GM12878 (cell line): Measurements from ENCODE around the gene INVS. TPM values are rescaled to one million over a fixed set of nuclear protein-coding genes. Genes with fewer than 3 reads are reported as not detected.

Experiments used
- ATAC-seq: fragments of 200-7000 bp; cut with Tn5 transposase; 3 replicates; pipeline ENCODE4 v1.9.1; 2020; ENCODE audit warnings: mild to moderate bottlenecking, moderate library complexity
- BruUV-seq: library from RNA; stranded (reverse); fragments of 400-500 nt; replicated peaks from 2 replicates; lab custom pipeline; 2021; lab: Mats Ljungman, UMichigan
- CTCF ChIA-PET: fragments of 300-600 bp; sonication (Branson Sonifier 250); formaldehyde crosslinking; extraction: SDS; loops from one replicate; lab custom pipeline; 2021; ENCODE audit warnings: inconsistent platforms; lab: Yijun Ruan, JAX
- POLR2A ChIA-PET: fragments of 350-600 bp; formaldehyde crosslinking; extraction: SDS; loops from one replicate; lab custom pipeline; 2021; ENCODE audit warnings: inconsistent platforms; lab: Charles Lee
- RAD21 ChIA-PET: fragments of 300-600 bp; sonication (Branson Sonifier 250); formaldehyde crosslinking; loops from one replicate; lab custom pipeline; 2023; ENCODE audit warnings: antibody characterized with exemption; ENCODE audit not compliant: unreplicated experiment; lab: Charles Lee
- SMC1A ChIA-PET: fragments of 300-600 bp; sonication (Branson Sonifier 250); formaldehyde crosslinking; loops from one replicate; lab custom pipeline; 2023; ENCODE audit not compliant: unreplicated experiment, uncharacterized antibody; lab: Charles Lee
- DNase-seq: peaks from one replicate; pipeline ENCODE4 v3.0.0-alpha.2; 2011; ENCODE audit warnings: low read depth, low spot score
- FAIRE-seq: peaks from 3 replicates; lab custom pipeline; 2011; peaks lifted over from hg19 to GRCh38; lab: Jason Lieb, UNC
- H2AFZ ChIP-seq: 2 replicates; pipeline ENCODE4 v1.6.0; 2011; ENCODE audit warnings: low read depth, low read length, control low read depth; ENCODE audit not compliant: control insufficient read depth
- H3K27ac ChIP-seq: 2 replicates; pipeline ENCODE4 v1.5.1; 2011; ENCODE audit warnings: control low read depth; ENCODE audit not compliant: control insufficient read depth, insufficient read depth
- H3K27me3 ChIP-seq, 2 experiments: replicated peaks in 1 of 2; 2 replicates each; pipeline versions ENCODE4 v1.6.0 to v1.6.1; 2011; ENCODE audit warnings: low read length in 1 of 2; ENCODE audit not compliant: control insufficient read depth in 2 of 2, insufficient read depth in 2 of 2
- H3K36me3 ChIP-seq, 2 experiments: 2 replicates each; pipeline ENCODE4 v1.5.1; 2011; ENCODE audit warnings: low read length in 1 of 2; ENCODE audit not compliant: control insufficient read depth in 2 of 2, insufficient read depth in 2 of 2
- H3K4me1 ChIP-seq: 2 replicates; pipeline ENCODE4 v1.6.1; 2011; ENCODE audit warnings: mild to moderate bottlenecking, low read length, moderate library complexity, mixed read lengths; ENCODE audit not compliant: control insufficient read depth, insufficient read depth
- H3K4me2 ChIP-seq: 2 replicates; pipeline ENCODE4 v1.6.0; 2011; ENCODE audit warnings: control low read depth; ENCODE audit not compliant: control insufficient read depth, insufficient read depth
- H3K4me3 ChIP-seq: fragments of 200-600 bp; sonication (generic); 2 replicates; pipeline ENCODE4 v1.5.1; 2016
- H3K79me2 ChIP-seq: 2 replicates; pipeline ENCODE4 v1.6.0; 2011; ENCODE audit warnings: low read length; ENCODE audit not compliant: control insufficient read depth, insufficient read depth
- H3K9ac ChIP-seq: 2 replicates; pipeline ENCODE4 v1.8.0; 2011; ENCODE audit warnings: low read length, control low read depth, mixed read lengths; ENCODE audit not compliant: control insufficient read depth, insufficient read depth
- H3K9me3 ChIP-seq: replicated peaks from 3 replicates; pipeline ENCODE4 v1.5.1; 2011; ENCODE audit warnings: mild to moderate bottlenecking, low read length; ENCODE audit not compliant: control insufficient read depth, insufficient read depth
- H4K20me1 ChIP-seq: 2 replicates; pipeline ENCODE4 v1.6.0; 2011; ENCODE audit not compliant: control insufficient read depth, insufficient read depth
- BHLHE40 ChIP-seq, 2 experiments: fragments of 450-650 bp in 1 of 2; IDR thresholded peaks; 2 replicates each; pipeline ENCODE4 v1.6.1; 2011 to 2017; ENCODE audit warnings: low read depth in 2 of 2, borderline replicate concordance in 1 of 2, improper control_type of control experiment in 1 of 2, low read length in 1 of 2, mild to moderate bottlenecking in 1 of 2
- CBX3 ChIP-seq: fragments of 200-600 bp; sonication (generic); IDR thresholded peaks from 2 replicates; pipeline ENCODE4 v1.6.1; 2016; ENCODE audit warnings: low read depth, borderline replicate concordance
- CEBPB ChIP-seq, 2 experiments: fragments of 150-350 bp in 1 of 2; IDR thresholded peaks; 2 replicates each; pipeline ENCODE4 v1.6.1; 2012 to 2014; ENCODE audit warnings: low read depth in 2 of 2, low read length in 2 of 2, borderline replicate concordance in 1 of 2, inconsistent platforms in 1 of 2
- CEBPZ ChIP-seq: fragments of 150-350 bp; IDR thresholded peaks from 2 replicates; pipeline ENCODE4 v1.6.1; 2016; ENCODE audit warnings: low read depth, low read length
- DPF2 ChIP-seq: fragments of 450-650 bp; IDR thresholded peaks from 2 replicates; pipeline ENCODE4 v1.6.1; 2017; ENCODE audit warnings: mild to moderate bottlenecking
- E4F1 ChIP-seq: fragments of 450-650 bp; IDR thresholded peaks from 2 replicates; pipeline ENCODE4 v1.6.1; 2018; ENCODE audit warnings: borderline replicate concordance, mild to moderate bottlenecking; ENCODE audit not compliant: partially characterized antibody
- MEF2A ChIP-seq: IDR thresholded peaks from 2 replicates; pipeline ENCODE4 v1.6.1; 2011; ENCODE audit warnings: low read depth, mild to moderate bottlenecking, low read length, moderate library complexity; ENCODE audit not compliant: insufficient read depth
- NFIC ChIP-seq: IDR thresholded peaks from 2 replicates; pipeline ENCODE4 v1.6.1; 2012; ENCODE audit warnings: low read depth, mild to moderate bottlenecking, inconsistent platforms, low read length, moderate library complexity
- RAD51 ChIP-seq: fragments of 450-650 bp; IDR thresholded peaks from 2 replicates; pipeline ENCODE4 v1.6.1; 2016; ENCODE audit warnings: moderate library complexity, mild to moderate bottlenecking, inconsistent platforms
- WRNIP1 ChIP-seq: IDR thresholded peaks from 2 replicates; pipeline ENCODE4 v1.6.1; 2011; ENCODE audit warnings: low read depth, low read length, improper control_type of control experiment, borderline replicate concordance
- WGBS: methylation state at CpG from one replicate; pipeline ENCODE4 v1.1.6; 2016; ENCODE audit warnings: low lambda C conversion rate; ENCODE audit not compliant: insufficient replicate concordance, insufficient coverage; ENCODE audit errors: missing lambda C conversion rate; 5-methylcytosine and 5-hydroxymethylcytosine counted together
- in situ Hi-C: fragments of 300-500 bp; cut with MboI; formaldehyde crosslinking; loops from 9 replicates; pipeline ENCODE4 v1.14.3; 2018; ENCODE audit warnings: mixed read lengths
- intact Hi-C: fragments of 100-400 bp; cut with micrococcal nuclease; formaldehyde crosslinking; loops from one replicate; pipeline ENCODE4 v1.14.2; 2022; ENCODE audit not compliant: unreplicated experiment
- polyA plus RNA-seq, 11 experiments: library from polyadenylated mRNA; depleted of rRNA in 4 of 11; unstranded in 6 of 11; stranded (reverse) in 5 of 11; fragments of >200 nt; fragmentation: Nextera tagmentation in 4 of 11; fragmentation: Illumina TruSeq in 1 of 11; extraction: Ambion mirVana in 4 of 11; extraction: Trizol in 1 of 11; gene quantifications; 1 replicate in 1 of 11; 2 replicates in 10 of 11; pipeline versions ENCODE4 v1.2.1 to v1.2.3, GENCODE V29; 2011 to 2016; ENCODE audit warnings: inconsistent platforms in 2 of 11, missing spikeins in 2 of 11, low read depth in 1 of 11
- total RNA-seq, 4 experiments: library from RNA; depleted of rRNA in 3 of 4; stranded (reverse); fragments of >200 nt in 3 of 4; fragmentation: Illumina TruSeq in 1 of 4; extraction: Trizol in 1 of 4; gene quantifications; 2 replicates each; pipeline versions ENCODE4 v1.2.1 to v1.2.3, GENCODE V29; 2013 to 2021
- TF ChIP-seq, protein P1 (sequence below): fragments of 450-650 bp; IDR thresholded peaks from 2 replicates; pipeline ENCODE4 v1.6.1; 2017; ENCODE audit warnings: mild to moderate bottlenecking, moderate library complexity

INVS gene
- total and polyA plus RNA-seq, 10 of the 15 experiments (the other 5 are each of a cell fraction or from before 2014, with no cell fraction given), result 0.93 to 20.8 (median 13.2) TPM

DNA sequence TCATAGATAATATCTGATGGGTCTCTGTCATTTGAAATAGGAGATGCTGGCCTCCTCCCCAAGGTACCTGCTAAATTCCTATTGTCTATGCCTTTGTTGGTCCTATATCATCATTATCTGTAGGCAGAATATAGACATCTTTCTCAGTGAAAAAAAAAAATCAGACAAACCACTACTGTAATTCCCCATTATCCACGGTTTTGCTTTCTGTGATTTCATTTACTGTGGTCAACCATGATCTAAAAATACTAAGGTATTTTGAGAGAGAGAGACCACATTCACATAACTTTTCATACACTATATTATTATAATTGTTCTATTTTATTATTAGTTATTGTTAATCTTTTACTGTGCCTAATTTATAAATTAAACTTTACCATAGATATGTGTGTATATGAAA lies 122.5 kb downstream of the INVS start:
- BruUV-seq, result no TSS peak
- H2AFZ ChIP-seq, result no peak overlapping the region
- RAD21 ChIA-PET, result interaction anchor here (0.7 to 1.5 kb wide), 4 partner anchors 245 to 1046 kb away, joined by 3 to 5 read pairs (median 3); no protein-coding TSS in a partner anchor
- no peaks in the 10 kb centered on the region for H3K27me3 ChIP-seq
- no peaks in the 10 kb centered on the region for H3K79me2 ChIP-seq
- peaks cover 20% of the 10 kb centered on the region for H3K4me1 ChIP-seq
- WGBS, result 5% methylated on average over 1 of the region's 1 CpG
- in situ Hi-C loops (loop anchor here (10.0 to 25.0 kb wide), 2 partner anchors 409 to 1037 kb away; partner anchors contain the start of gene NR4A3), intact Hi-C loops (loop anchor here (10.0 kb wide), 1 partner anchor 373 kb away; no protein-coding TSS in a partner anchor)
- H3K36me3 ChIP-seq, result peaks cover 0 to 8% of the 10 kb centered on the region in 2 experiments; a peak in 2 of 4 replicates
- H3K9me3 ChIP-seq, result no peaks in the 10 kb centered on the region
- no peak overlapping the region for H3K9ac ChIP-seq
- CTCF ChIA-PET, result interaction anchor here (0.7 to 12.2 kb wide), 7 partner anchors 14 to 1059 kb away, joined by 3 to 143 read pairs (median 6); no protein-coding TSS in a partner anchor
- FAIRE-seq (no peak), ATAC-seq (peak; percentile 17; the same call in 1 of the 3 replicates), DNase-seq (no peak)
- H3K4me2 ChIP-seq, result 0 out of 2 replicates have a peak overlapping the region, but pooled peaks have one; percentile 17
- SMC1A ChIA-PET, result interaction anchor here (1.4 to 2.0 kb wide), 5 partner anchors 8 to 1059 kb away, joined by 3 to 9 read pairs (median 5); no protein-coding TSS in a partner anchor
- no peaks in the 10 kb centered on the region; the same call in 1 of the 2 replicates for H4K20me1 ChIP-seq
- POLR2A ChIA-PET, result no interaction called here
- H3K4me3 ChIP-seq, result no peak overlapping the region
- no peak overlapping the region for H3K27ac ChIP-seq
- no peak for TF ChIP-seq RAD51
- TF ChIP-seq E4F1, result no peak
- no peak for TF ChIP-seq DPF2
- TF ChIP-seq MEF2A, result peak; percentile 79
- TF ChIP-seq CEBPB (IDR thresholded peaks at IDR 0.05; ENCODE audit: borderline replicate concordance in 1 of 2, low read depth in 2 of 2, low read length in 2 of 2), result no peak
- peak; percentile 86 for TF ChIP-seq NFIC
- TF ChIP-seq CEBPZ, result no peak
- no peak for TF ChIP-seq BHLHE40 (IDR thresholded peaks at IDR 0.05; ENCODE audit: borderline replicate concordance in 1 of 2, low read depth in 2 of 2, low read length in 1 of 2)
- TF ChIP-seq, protein P1, sequence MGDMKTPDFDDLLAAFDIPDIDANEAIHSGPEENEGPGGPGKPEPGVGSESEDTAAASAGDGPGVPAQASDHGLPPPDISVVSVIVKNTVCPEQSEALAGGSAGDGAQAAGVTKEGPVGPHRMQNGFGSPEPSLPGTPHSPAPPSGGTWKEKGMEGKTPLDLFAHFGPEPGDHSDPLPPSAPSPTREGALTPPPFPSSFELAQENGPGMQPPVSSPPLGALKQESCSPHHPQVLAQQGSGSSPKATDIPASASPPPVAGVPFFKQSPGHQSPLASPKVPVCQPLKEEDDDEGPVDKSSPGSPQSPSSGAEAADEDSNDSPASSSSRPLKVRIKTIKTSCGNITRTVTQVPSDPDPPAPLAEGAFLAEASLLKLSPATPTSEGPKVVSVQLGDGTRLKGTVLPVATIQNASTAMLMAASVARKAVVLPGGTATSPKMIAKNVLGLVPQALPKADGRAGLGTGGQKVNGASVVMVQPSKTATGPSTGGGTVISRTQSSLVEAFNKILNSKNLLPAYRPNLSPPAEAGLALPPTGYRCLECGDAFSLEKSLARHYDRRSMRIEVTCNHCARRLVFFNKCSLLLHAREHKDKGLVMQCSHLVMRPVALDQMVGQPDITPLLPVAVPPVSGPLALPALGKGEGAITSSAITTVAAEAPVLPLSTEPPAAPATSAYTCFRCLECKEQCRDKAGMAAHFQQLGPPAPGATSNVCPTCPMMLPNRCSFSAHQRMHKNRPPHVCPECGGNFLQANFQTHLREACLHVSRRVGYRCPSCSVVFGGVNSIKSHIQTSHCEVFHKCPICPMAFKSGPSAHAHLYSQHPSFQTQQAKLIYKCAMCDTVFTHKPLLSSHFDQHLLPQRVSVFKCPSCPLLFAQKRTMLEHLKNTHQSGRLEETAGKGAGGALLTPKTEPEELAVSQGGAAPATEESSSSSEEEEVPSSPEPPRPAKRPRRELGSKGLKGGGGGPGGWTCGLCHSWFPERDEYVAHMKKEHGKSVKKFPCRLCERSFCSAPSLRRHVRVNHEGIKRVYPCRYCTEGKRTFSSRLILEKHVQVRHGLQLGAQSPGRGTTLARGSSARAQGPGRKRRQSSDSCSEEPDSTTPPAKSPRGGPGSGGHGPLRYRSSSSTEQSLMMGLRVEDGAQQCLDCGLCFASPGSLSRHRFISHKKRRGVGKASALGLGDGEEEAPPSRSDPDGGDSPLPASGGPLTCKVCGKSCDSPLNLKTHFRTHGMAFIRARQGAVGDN, result no peak
- TF ChIP-seq WRNIP1, result no peak
- no peak for TF ChIP-seq CBX3
